Neutrophil (primary cell): ENCODE measurements around the gene RMC1.
A peak's percentile ranks its signal among the peaks of the same experiment; 100 is the strongest.
"Not testable (repeated sequence)": the region's sequence is repeated elsewhere in the genome, so short reads cannot be mapped to it uniquely, and the experiment has no call there.

Experiments used
- H3K27ac ChIP-seq: fragments of 200-600 bp; sonication (generic); 2 replicates; pipeline ENCODE4 v1.5.1; 2016; ENCODE audit warnings: mild to moderate bottlenecking, moderate library complexity
- H3K27me3 ChIP-seq: fragments of 200-600 bp; sonication (generic); 2 replicates; pipeline ENCODE4 v1.6.0; 2016; ENCODE audit warnings: mild to moderate bottlenecking
- H3K36me3 ChIP-seq: fragments of 200-600 bp; sonication (generic); 2 replicates; pipeline ENCODE4 v1.5.1; 2017
- H3K4me1 ChIP-seq, 2 experiments: fragments of 200-600 bp in 1 of 2; sonication (generic) in 1 of 2; 1 replicate in 1 of 2; 2 replicates in 1 of 2; pipeline versions ENCODE4 v1.5.1 to v1.6.1; 2013 to 2016; ENCODE audit warnings: low read depth in 1 of 2, low read length in 1 of 2, mild to moderate bottlenecking in 1 of 2, moderate library complexity in 1 of 2; ENCODE audit not compliant: control insufficient read depth in 1 of 2, insufficient read depth in 1 of 2
- H3K4me3 ChIP-seq, 2 experiments: fragments of 200-600 bp in 1 of 2; sonication (generic) in 1 of 2; 1 replicate in 1 of 2; 2 replicates in 1 of 2; pipeline ENCODE4 v1.5.1; 2013 to 2016; ENCODE audit warnings: low read depth in 1 of 2, low read length in 1 of 2, mild to moderate bottlenecking in 1 of 2, moderate library complexity in 1 of 2
- H3K9me3 ChIP-seq: fragments of 200-600 bp; sonication (generic); 2 replicates; pipeline ENCODE4 v1.5.1; 2016
- TF ChIP-seq, protein P1 (sequence below): fragments of 200-600 bp; sonication (generic); IDR thresholded peaks from 2 replicates; pipeline ENCODE4 v1.5.1; 2016; ENCODE audit warnings: antibody characterized with exemption

RMC1 gene

DNA sequence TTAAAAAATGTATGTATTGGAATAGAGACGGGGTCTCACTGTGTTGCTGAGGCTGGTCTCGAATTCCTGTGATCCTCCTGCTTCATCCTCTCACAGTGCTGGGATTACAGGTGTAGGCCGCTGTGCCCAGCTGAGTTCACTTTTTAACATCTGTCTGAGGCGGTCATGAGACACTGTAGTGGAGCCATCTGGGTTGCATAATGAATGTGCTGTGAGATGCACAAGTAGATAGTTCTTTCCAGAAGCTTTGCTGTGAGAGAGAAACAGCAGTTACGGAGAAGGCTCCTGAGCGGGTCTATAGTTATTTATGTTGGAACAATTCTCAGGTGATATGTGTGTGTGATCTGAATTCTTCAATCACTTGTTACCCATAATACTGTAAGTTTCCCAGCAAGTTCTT is 3.1 kb downstream of the RMC1 start:
- H3K4me3 ChIP-seq, result no peak overlapping the region
- TF ChIP-seq, protein P1, sequence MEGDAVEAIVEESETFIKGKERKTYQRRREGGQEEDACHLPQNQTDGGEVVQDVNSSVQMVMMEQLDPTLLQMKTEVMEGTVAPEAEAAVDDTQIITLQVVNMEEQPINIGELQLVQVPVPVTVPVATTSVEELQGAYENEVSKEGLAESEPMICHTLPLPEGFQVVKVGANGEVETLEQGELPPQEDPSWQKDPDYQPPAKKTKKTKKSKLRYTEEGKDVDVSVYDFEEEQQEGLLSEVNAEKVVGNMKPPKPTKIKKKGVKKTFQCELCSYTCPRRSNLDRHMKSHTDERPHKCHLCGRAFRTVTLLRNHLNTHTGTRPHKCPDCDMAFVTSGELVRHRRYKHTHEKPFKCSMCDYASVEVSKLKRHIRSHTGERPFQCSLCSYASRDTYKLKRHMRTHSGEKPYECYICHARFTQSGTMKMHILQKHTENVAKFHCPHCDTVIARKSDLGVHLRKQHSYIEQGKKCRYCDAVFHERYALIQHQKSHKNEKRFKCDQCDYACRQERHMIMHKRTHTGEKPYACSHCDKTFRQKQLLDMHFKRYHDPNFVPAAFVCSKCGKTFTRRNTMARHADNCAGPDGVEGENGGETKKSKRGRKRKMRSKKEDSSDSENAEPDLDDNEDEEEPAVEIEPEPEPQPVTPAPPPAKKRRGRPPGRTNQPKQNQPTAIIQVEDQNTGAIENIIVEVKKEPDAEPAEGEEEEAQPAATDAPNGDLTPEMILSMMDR, result no peak
- no peak overlapping the region for H3K27ac ChIP-seq
- H3K36me3 ChIP-seq, result peaks cover 41% of the 10 kb centered on the region
- H3K27me3 ChIP-seq, result no peaks in the 10 kb centered on the region
- H3K4me1 ChIP-seq, result peaks cover 32 to 34% of the 10 kb centered on the region in 2 experiments
- no peaks in the 10 kb centered on the region for H3K9me3 ChIP-seq

DNA sequence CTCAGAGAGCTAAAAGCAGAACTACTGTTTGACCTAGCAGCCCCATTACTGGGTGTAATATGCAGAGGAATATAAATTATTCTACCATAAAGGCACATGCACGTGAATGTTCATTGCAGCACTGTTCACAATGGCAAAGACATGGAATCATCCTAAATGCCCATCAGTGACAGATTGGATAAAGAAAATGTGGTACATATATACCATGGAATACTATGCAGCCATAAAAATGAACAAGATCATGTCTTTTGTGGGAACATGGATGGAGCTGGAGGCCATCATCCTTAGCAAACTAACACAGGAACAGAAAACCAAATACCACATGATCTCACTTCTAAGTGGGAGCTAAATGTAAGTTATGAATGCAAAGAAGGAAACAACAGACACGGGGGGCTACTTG is 7.6 kb downstream of the RMC1 start:
- H3K27me3 ChIP-seq, H3K4me3 ChIP-seq, H3K27ac ChIP-seq, H3K9me3 ChIP-seq, H3K4me1 ChIP-seq: not testable (repeated sequence)
- H3K36me3 ChIP-seq, result peaks cover 81% of the 10 kb centered on the region

GRCh38 chr18:23512216-23512615 is 8.9 kb downstream of the RMC1 start:
- H3K9me3 ChIP-seq, H3K4me1 ChIP-seq, H3K4me3 ChIP-seq, H3K27me3 ChIP-seq, H3K27ac ChIP-seq: not testable (repeated sequence)
- H3K36me3 ChIP-seq, result peaks cover 90% of the 10 kb centered on the region

- H3K27me3 ChIP-seq, result no peaks in the 10 kb centered on the region
- no peaks in the 10 kb centered on the region for H3K9me3 ChIP-seq
- TF ChIP-seq, protein P1, result no peak
- no peak overlapping the region for H3K27ac ChIP-seq
- H3K36me3 ChIP-seq, result peaks cover 91% of the 10 kb centered on the region
- H3K4me3 ChIP-seq, result no peak overlapping the region
- H3K4me1 ChIP-seq, result no peaks in the 10 kb centered on the region
Observed at GRCh38 chr18:23512641-23513040, 9.3 kb downstream of the RMC1 start.

- H3K36me3 ChIP-seq, result peaks cover 94% of the 10 kb centered on the region
- peak overlapping the region; percentile 50 for H3K27ac ChIP-seq
- no peaks in the 10 kb centered on the region for H3K4me1 ChIP-seq
- H3K4me3 ChIP-seq, result no peak overlapping the region
- H3K27me3 ChIP-seq, result no peaks in the 10 kb centered on the region
- no peaks in the 10 kb centered on the region for H3K9me3 ChIP-seq
- TF ChIP-seq, protein P1, result peak; percentile 84
Observed at GRCh38 chr18:23515911-23516546, 12.7 kb downstream of the RMC1 start.

DNA sequence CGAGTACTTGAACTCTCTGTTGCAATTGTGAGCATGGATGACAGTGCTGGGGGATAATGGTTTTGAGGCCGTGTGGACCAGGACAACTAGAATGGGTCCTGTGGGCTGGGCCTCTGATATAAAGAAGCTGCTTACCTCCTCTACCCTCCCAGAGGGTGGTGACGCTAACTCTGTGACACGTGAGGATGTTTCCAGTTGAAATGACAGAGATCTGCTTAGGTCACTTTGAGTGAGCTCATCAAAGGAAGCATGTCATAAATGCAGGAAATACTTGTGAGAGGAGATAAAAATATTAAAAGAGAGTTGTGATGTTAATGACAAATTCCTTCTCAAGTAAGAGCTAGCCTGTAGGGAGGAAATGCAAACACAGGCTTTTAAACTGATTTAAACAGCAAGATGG is 16.4 kb downstream of the RMC1 start:
- H3K27ac ChIP-seq, result no peak overlapping the region
- no peak overlapping the region for H3K4me3 ChIP-seq
- no peaks in the 10 kb centered on the region for H3K27me3 ChIP-seq
- TF ChIP-seq, protein P1, result no peak
- H3K9me3 ChIP-seq, result no peaks in the 10 kb centered on the region
- peaks cover 98% of the 10 kb centered on the region for H3K36me3 ChIP-seq
- H3K4me1 ChIP-seq, result no peaks in the 10 kb centered on the region
